ENCODE data around the gene SPRR3. TPM values are rescaled to one million over a fixed set of nuclear protein-coding genes. Genes with fewer than 3 reads are reported as not detected.
"Not testable (repeated sequence)": the region's sequence is repeated elsewhere in the genome, so short reads cannot be mapped to it uniquely, and the experiment has no call there.

The SPRR3 gene
- total and polyA plus RNA-seq, 4 donors: 0.24 to 0.49 (median 0.39) TPM; not detected in 1

- H3K27ac ChIP-seq (ENCODE audit: low read depth, low read length): no peak overlapping the region
- no peaks in the 10 kb centered on the region for H3K27me3 ChIP-seq (ENCODE audit: control insufficient read depth, insufficient read depth, low read length)
- no peaks in the 10 kb centered on the region for H3K36me3 ChIP-seq (ENCODE audit: control insufficient read depth, insufficient read depth, low read length)
- 92% methylated on average over 4 of the region's 6 CpGs for WGBS (ENCODE audit: insufficient coverage)
- H3K4me3 ChIP-seq (ENCODE audit: low read depth, low read length): no peak overlapping the region
- DNase-seq (ENCODE audit: low read depth in 4 of 6, low spot score in 6 of 6): no peak
- peaks cover 5% of the 10 kb centered on the region for H3K4me1 ChIP-seq (ENCODE audit: control insufficient read depth, insufficient read depth, low read length)
- H3K9me3 ChIP-seq (ENCODE audit: control insufficient read depth, insufficient read depth, low read length): no peaks in the 10 kb centered on the region
Observed at GRCh38 chr1:152999818-153000217, 1.7 kb upstream of the SPRR3 start.

GRCh38 chr1:153000294-153000693 lies 1.3 kb upstream of the SPRR3 start:
- WGBS (ENCODE audit: insufficient coverage): no CpG with 5 or more reads among the region's 1 CpG
- H3K9me3 ChIP-seq (ENCODE audit: control insufficient read depth, insufficient read depth, low read length): no peaks in the 10 kb centered on the region
- H3K27ac ChIP-seq (ENCODE audit: low read depth, low read length): no peak overlapping the region
- H3K27me3 ChIP-seq (ENCODE audit: control insufficient read depth, insufficient read depth, low read length): no peaks in the 10 kb centered on the region
- H3K4me3 ChIP-seq (ENCODE audit: low read depth, low read length): no peak overlapping the region
- DNase-seq (ENCODE audit: low read depth in 4 of 6, low spot score in 6 of 6): no peak
- H3K4me1 ChIP-seq (ENCODE audit: control insufficient read depth, insufficient read depth, low read length): peaks cover 5% of the 10 kb centered on the region
- no peaks in the 10 kb centered on the region for H3K36me3 ChIP-seq (ENCODE audit: control insufficient read depth, insufficient read depth, low read length)

- not testable (repeated sequence) for H3K4me1 ChIP-seq (ENCODE audit: control insufficient read depth, insufficient read depth, low read length); H3K36me3 ChIP-seq (ENCODE audit: control insufficient read depth, insufficient read depth, low read length); DNase-seq (ENCODE audit: low read depth in 4 of 6, low spot score in 6 of 6); H3K9me3 ChIP-seq (ENCODE audit: control insufficient read depth, insufficient read depth, low read length); H3K27me3 ChIP-seq (ENCODE audit: control insufficient read depth, insufficient read depth, low read length); H3K4me3 ChIP-seq (ENCODE audit: low read depth, low read length); H3K27ac ChIP-seq (ENCODE audit: low read depth, low read length)
- WGBS (ENCODE audit: insufficient coverage): 87% methylated on average over 6 of the region's 8 CpGs
Observed at GRCh38 chr1:153011235-153011758, 9.7 kb downstream of the SPRR3 start.

- H3K27ac ChIP-seq (ENCODE audit: low read depth, low read length); H3K4me1 ChIP-seq (ENCODE audit: control insufficient read depth, insufficient read depth, low read length); H3K9me3 ChIP-seq (ENCODE audit: control insufficient read depth, insufficient read depth, low read length); H3K4me3 ChIP-seq (ENCODE audit: low read depth, low read length); H3K27me3 ChIP-seq (ENCODE audit: control insufficient read depth, insufficient read depth, low read length); H3K36me3 ChIP-seq (ENCODE audit: control insufficient read depth, insufficient read depth, low read length); DNase-seq (ENCODE audit: low read depth in 4 of 6, low spot score in 6 of 6): not testable (repeated sequence)
- 90% methylated on average over 2 of the region's 2 CpGs for WGBS (ENCODE audit: insufficient coverage)
Observed at GRCh38 chr1:153021829-153022228, 20.3 kb downstream of the SPRR3 start.

- not testable (repeated sequence) for H3K9me3 ChIP-seq (ENCODE audit: control insufficient read depth, insufficient read depth, low read length); H3K4me3 ChIP-seq (ENCODE audit: low read depth, low read length); H3K27me3 ChIP-seq (ENCODE audit: control insufficient read depth, insufficient read depth, low read length); H3K27ac ChIP-seq (ENCODE audit: low read depth, low read length); H3K4me1 ChIP-seq (ENCODE audit: control insufficient read depth, insufficient read depth, low read length); DNase-seq (ENCODE audit: low read depth in 4 of 6, low spot score in 6 of 6); H3K36me3 ChIP-seq (ENCODE audit: control insufficient read depth, insufficient read depth, low read length)
- WGBS (ENCODE audit: insufficient coverage): no CpG with 5 or more reads among the region's 9 CpGs
Observed at GRCh38 chr1:153022340-153022739, 20.8 kb downstream of the SPRR3 start.

- WGBS (ENCODE audit: insufficient coverage): 97% methylated on average over 7 of the region's 7 CpGs
- Histone ChIP-seq H3K27me3 (ENCODE audit: control insufficient read depth, insufficient read depth, low read length) (no peaks in the 10 kb centered on the region), H3K36me3 (ENCODE audit: control insufficient read depth, insufficient read depth, low read length) (no peaks in the 10 kb centered on the region), H3K27ac (ENCODE audit: low read depth, low read length) (no peak overlapping the region), H3K4me3 (ENCODE audit: low read depth, low read length) (no peak overlapping the region), H3K9me3 (ENCODE audit: control insufficient read depth, insufficient read depth, low read length) (no peaks in the 10 kb centered on the region), H3K4me1 (ENCODE audit: control insufficient read depth, insufficient read depth, low read length) (no peaks in the 10 kb centered on the region)
- DNase-seq (ENCODE audit: low read depth in 4 of 6, low spot score in 6 of 6): no peak
Observed at GRCh38 chr1:153023109-153023508, 21.6 kb downstream of the SPRR3 start.

- H3K27ac ChIP-seq (ENCODE audit: low read depth, low read length): no peak overlapping the region
- H3K4me3 ChIP-seq (ENCODE audit: low read depth, low read length): no peak overlapping the region
- DNase-seq (ENCODE audit: low read depth in 4 of 6, low spot score in 6 of 6): no peak
- no peaks in the 10 kb centered on the region for H3K27me3 ChIP-seq (ENCODE audit: control insufficient read depth, insufficient read depth, low read length)
- no CpG with 5 or more reads among the region's 1 CpG for WGBS (ENCODE audit: insufficient coverage)
- no peaks in the 10 kb centered on the region for H3K9me3 ChIP-seq (ENCODE audit: control insufficient read depth, insufficient read depth, low read length)
- H3K36me3 ChIP-seq (ENCODE audit: control insufficient read depth, insufficient read depth, low read length): no peaks in the 10 kb centered on the region
- H3K4me1 ChIP-seq (ENCODE audit: control insufficient read depth, insufficient read depth, low read length): no peaks in the 10 kb centered on the region
Observed at GRCh38 chr1:153024413-153024812, 22.9 kb downstream of the SPRR3 start.

GRCh38 chr1:153025797-153026196 lies 24.2 kb downstream of the SPRR3 start:
- H3K27ac ChIP-seq (ENCODE audit: low read depth, low read length): no peak overlapping the region
- H3K27me3 ChIP-seq (ENCODE audit: control insufficient read depth, insufficient read depth, low read length): no peaks in the 10 kb centered on the region
- DNase-seq (ENCODE audit: low read depth in 4 of 6, low spot score in 6 of 6): no peak
- H3K4me1 ChIP-seq (ENCODE audit: control insufficient read depth, insufficient read depth, low read length): no peaks in the 10 kb centered on the region
- WGBS (ENCODE audit: insufficient coverage): no CpG with 5 or more reads among the region's 1 CpG
- no peaks in the 10 kb centered on the region for H3K36me3 ChIP-seq (ENCODE audit: control insufficient read depth, insufficient read depth, low read length)
- no peaks in the 10 kb centered on the region for H3K9me3 ChIP-seq (ENCODE audit: control insufficient read depth, insufficient read depth, low read length)
- H3K4me3 ChIP-seq (ENCODE audit: low read depth, low read length): no peak overlapping the region

- H3K27me3 ChIP-seq (ENCODE audit: control insufficient read depth, insufficient read depth, low read length): no peaks in the 10 kb centered on the region
- WGBS (ENCODE audit: insufficient coverage): no CpG with 5 or more reads among the region's 1 CpG
- no peak overlapping the region for H3K4me3 ChIP-seq (ENCODE audit: low read depth, low read length)
- H3K4me1 ChIP-seq (ENCODE audit: control insufficient read depth, insufficient read depth, low read length): no peaks in the 10 kb centered on the region
- no peak overlapping the region for H3K27ac ChIP-seq (ENCODE audit: low read depth, low read length)
- no peaks in the 10 kb centered on the region for H3K36me3 ChIP-seq (ENCODE audit: control insufficient read depth, insufficient read depth, low read length)
- peak in 1 of 6 donors; percentile 22 for DNase-seq (ENCODE audit: low read depth in 4 of 6, low spot score in 6 of 6)
- H3K9me3 ChIP-seq (ENCODE audit: control insufficient read depth, insufficient read depth, low read length): no peaks in the 10 kb centered on the region
Observed at GRCh38 chr1:153028766-153029165, 27.2 kb downstream of the SPRR3 start.

GRCh38 chr1:153030895-153031294 lies 29.3 kb downstream of the SPRR3 start, which contains the start of gene SPRR1B:
Gene SPRR1B, plus strand, starts transcription at chr1:153031203. Its CDS starts 1,143 bp downstream, at chr1:153032346.
- Histone ChIP-seq H3K9me3 (ENCODE audit: control insufficient read depth, insufficient read depth, low read length) (no peaks in the 10 kb centered on the region), H3K27me3 (ENCODE audit: control insufficient read depth, insufficient read depth, low read length) (no peaks in the 10 kb centered on the region), H3K4me3 (ENCODE audit: low read depth, low read length) (no peak within 1 kb of the TSS), H3K36me3 (ENCODE audit: control insufficient read depth, insufficient read depth, low read length) (no peaks in the 10 kb centered on the region), H3K4me1 (ENCODE audit: control insufficient read depth, insufficient read depth, low read length) (no peaks in the 10 kb centered on the region), H3K27ac (ENCODE audit: low read depth, low read length) (no peak within 1 kb of the TSS)
- no peak for DNase-seq (ENCODE audit: low read depth in 4 of 6, low spot score in 6 of 6)

All from spinal cord (tissue), 10 donors.